ENCODE data around the gene TAB2.

DNA sequence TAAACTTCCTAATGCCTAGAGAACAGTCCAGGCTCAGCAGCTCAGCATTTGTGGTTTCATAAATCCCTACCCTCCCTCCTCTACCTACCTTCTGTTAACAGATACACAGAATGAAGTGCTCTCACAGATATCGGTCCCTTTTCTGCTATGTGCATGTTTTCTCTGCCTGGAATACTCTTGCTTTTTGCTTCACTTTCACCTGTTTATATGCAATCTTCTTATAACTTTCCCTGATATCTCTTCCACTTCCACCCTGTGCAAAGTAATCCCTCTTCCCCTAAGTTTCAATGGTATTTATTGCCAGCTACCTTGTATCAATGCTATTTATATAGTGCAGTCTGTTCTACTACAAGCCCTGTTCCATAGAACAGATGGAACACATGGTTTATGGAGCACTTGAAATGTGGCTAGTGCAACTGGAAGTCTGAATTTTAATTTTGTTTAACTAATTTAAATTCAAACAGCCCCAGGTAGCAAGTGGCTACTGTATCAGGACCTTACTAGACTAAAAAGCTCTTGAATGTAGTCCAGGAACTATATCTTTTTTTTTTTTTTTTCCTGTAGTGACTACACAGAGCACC lies 3.1 kb upstream of the TAB2 start:
- TF ChIP-seq TBL1XR1 (IDR thresholded peaks at IDR 0.05; ENCODE audit: low read length in 2 of 2) (no peak), PCBP1 (IDR thresholded peaks at IDR 0.05; ENCODE audit: low read depth, low read length, poor library complexity, severe bottlenecking) (no peak), PML (IDR thresholded peaks at IDR 0.05; ENCODE audit: low read length) (no peak), MAFK (IDR thresholded peaks at IDR 0.05; ENCODE audit: low read length) (no peak), HNRNPUL1 (IDR thresholded peaks at IDR 0.05; ENCODE audit: low read length) (no peak), SP2 (IDR thresholded peaks at IDR 0.05; ENCODE audit: extremely low read depth, low read depth, low read length, poor library complexity, severe bottlenecking) (no peak), KLF13 (tag; IDR thresholded peaks at IDR 0.05; ENCODE audit: borderline replicate concordance, low read depth) (no peak), FOS (IDR thresholded peaks at IDR 0.05; ENCODE audit: extremely low read depth, insufficient read length) (no peak), CREB1 (IDR thresholded peaks at IDR 0.05) (no peak), CREB1 (CRISPR knock-in tag; IDR thresholded peaks at IDR 0.05) (no peak), KLF16 (IDR thresholded peaks at IDR 0.05) (no peak)
- TF ChIP-seq, protein P1, sequence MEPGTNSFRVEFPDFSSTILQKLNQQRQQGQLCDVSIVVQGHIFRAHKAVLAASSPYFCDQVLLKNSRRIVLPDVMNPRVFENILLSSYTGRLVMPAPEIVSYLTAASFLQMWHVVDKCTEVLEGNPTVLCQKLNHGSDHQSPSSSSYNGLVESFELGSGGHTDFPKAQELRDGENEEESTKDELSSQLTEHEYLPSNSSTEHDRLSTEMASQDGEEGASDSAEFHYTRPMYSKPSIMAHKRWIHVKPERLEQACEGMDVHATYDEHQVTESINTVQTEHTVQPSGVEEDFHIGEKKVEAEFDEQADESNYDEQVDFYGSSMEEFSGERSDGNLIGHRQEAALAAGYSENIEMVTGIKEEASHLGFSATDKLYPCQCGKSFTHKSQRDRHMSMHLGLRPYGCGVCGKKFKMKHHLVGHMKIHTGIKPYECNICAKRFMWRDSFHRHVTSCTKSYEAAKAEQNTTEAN (CRISPR knock-in tag; IDR thresholded peaks at IDR 0.05): no peak
- TF ChIP-seq, protein P2, sequence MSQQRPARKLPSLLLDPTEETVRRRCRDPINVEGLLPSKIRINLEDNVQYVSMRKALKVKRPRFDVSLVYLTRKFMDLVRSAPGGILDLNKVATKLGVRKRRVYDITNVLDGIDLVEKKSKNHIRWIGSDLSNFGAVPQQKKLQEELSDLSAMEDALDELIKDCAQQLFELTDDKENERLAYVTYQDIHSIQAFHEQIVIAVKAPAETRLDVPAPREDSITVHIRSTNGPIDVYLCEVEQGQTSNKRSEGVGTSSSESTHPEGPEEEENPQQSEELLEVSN (IDR thresholded peaks at IDR 0.05; ENCODE audit: borderline replicate concordance in 1 of 2, extremely low read depth in 1 of 2, insufficient read depth in 1 of 2, insufficient read length in 1 of 2, low read depth in 1 of 2, low read length in 1 of 2, poor library complexity in 1 of 2, severe bottlenecking in 1 of 2): no peak
- TF ChIP-seq, protein P3, sequence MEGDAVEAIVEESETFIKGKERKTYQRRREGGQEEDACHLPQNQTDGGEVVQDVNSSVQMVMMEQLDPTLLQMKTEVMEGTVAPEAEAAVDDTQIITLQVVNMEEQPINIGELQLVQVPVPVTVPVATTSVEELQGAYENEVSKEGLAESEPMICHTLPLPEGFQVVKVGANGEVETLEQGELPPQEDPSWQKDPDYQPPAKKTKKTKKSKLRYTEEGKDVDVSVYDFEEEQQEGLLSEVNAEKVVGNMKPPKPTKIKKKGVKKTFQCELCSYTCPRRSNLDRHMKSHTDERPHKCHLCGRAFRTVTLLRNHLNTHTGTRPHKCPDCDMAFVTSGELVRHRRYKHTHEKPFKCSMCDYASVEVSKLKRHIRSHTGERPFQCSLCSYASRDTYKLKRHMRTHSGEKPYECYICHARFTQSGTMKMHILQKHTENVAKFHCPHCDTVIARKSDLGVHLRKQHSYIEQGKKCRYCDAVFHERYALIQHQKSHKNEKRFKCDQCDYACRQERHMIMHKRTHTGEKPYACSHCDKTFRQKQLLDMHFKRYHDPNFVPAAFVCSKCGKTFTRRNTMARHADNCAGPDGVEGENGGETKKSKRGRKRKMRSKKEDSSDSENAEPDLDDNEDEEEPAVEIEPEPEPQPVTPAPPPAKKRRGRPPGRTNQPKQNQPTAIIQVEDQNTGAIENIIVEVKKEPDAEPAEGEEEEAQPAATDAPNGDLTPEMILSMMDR (IDR thresholded peaks at IDR 0.05 in 2 of 3, conservative IDR thresholded peaks at IDR 0.05 in 1 of 3; ENCODE audit: insufficient read depth in 2 of 3, low read depth in 1 of 3, low read length in 3 of 3): no peak
- TF ChIP-seq, protein P4, sequence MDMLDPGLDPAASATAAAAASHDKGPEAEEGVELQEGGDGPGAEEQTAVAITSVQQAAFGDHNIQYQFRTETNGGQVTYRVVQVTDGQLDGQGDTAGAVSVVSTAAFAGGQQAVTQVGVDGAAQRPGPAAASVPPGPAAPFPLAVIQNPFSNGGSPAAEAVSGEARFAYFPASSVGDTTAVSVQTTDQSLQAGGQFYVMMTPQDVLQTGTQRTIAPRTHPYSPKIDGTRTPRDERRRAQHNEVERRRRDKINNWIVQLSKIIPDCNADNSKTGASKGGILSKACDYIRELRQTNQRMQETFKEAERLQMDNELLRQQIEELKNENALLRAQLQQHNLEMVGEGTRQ (CRISPR knock-in tag; IDR thresholded peaks at IDR 0.05): no peak
